Mucosa of gallbladder (tissue), 1 donor: ENCODE data around the gene FGA. TPM values are rescaled to one million over a fixed set of nuclear protein-coding genes. Genes with fewer than 3 reads are reported as not detected.
A peak's percentile ranks its signal among the peaks of the same experiment; 100 is the strongest.

ENCODE experiments used
- DNase-seq: peaks from one replicate; pipeline ENCODE4 v3.0.0-alpha.2; 2020; ENCODE audit warnings: low spot score
- total RNA-seq: library from RNA; stranded (reverse); gene quantifications from one replicate; pipeline ENCODE4 v1.2.1, GENCODE V29; 2021
- donor health status: DM: no; HTN: no; CAD: no.

The FGA gene
- 20.9 TPM for total RNA-seq

DNA sequence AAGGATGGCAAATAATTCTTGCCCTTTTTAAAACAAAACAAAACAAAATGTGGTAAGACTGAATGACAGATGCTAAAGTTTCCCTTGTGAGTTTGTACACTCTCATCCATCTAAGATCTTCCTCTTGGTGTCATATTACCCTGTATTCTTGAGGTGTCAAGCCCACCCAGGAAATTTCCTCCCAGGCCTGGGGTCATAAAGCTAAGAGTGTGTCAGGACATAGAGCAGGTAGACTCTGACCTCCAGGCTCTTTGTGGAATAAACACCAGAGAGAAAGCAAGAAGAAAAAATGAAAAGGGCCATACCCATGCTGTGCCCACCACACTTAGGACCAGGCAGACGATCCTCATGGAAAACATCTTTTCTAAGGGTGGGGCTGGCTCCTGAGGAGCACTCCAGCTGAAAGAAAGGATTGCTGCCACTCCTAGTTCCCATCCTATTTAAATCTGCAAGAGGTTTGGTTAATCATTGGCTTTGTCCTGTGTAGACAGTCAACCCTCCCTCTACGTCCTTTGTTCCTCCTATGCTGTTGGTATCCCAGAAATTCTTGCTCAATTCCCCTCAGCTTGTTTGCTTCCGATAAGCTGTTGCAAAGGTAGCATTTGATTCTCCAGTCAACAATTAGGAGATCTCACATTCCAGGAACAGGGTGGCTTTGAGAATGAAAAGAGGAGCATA lies at the start of gene FGA:
Gene FGA (minus strand): TSS at position 414 of the 678 bp plus-strand sequence. CDS start 55 bp downstream, at position 359.
- peak; percentile 58 for DNase-seq

DNA sequence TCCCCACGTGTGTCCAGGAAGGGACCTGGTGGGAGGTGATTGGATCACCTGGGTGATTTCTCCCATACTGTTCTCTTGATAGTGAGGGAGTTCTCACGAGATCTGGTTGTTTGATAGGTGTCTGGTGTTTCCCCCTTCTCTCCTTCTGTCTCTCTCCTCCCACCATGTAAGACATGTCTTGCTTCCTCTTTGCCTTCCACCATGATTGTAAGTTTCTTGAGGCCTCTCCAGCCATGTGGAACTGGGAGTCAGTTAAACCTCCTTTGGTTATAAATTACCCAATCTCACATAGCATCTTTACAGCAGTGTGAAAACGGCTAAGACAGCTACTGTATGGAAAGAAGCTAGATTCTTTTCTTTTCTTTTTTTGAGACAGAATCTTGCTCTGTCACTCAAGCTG lies 43.5 kb upstream of the FGA start:
- no peak for DNase-seq

DNA sequence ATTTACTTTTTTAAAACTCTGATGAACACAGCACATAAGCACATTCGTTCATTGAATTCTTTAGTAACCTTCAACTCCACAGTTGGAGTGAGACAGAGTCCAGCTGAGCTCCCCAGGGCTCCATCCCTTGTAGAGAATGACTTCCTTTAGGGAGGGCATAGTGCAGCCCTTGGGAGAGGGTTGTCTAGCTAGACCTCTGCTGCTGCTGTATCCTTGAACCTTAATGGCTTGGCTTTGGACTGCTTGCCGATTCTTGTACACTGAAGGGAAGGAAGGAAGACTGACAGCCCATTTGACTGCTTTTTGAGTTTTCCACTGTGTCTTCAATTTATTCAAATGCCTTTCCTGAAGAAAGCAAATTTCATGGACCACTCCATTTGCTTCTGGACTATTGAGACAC lies 41.3 kb upstream of the FGA start:
- no peak for DNase-seq

DNA sequence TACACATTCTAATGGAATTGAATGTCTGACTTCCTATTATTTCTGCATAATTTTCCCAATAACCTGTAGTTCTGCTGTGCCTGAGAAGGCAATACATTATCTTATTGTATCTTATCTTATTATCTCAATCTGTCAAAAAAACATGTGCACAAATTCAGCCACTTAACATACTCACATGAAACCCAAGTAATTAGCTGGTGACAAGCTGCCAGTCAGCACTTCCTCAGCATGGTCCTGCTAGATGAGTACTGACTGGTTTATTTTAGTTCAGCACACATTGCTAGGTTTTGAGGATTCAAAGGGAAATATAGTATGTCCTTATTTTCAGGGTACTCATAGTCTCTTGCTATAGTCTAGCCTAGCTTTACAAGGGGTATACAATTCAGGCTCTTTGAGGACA lies 39.8 kb upstream of the FGA start:
- DNase-seq, result no peak

DNA sequence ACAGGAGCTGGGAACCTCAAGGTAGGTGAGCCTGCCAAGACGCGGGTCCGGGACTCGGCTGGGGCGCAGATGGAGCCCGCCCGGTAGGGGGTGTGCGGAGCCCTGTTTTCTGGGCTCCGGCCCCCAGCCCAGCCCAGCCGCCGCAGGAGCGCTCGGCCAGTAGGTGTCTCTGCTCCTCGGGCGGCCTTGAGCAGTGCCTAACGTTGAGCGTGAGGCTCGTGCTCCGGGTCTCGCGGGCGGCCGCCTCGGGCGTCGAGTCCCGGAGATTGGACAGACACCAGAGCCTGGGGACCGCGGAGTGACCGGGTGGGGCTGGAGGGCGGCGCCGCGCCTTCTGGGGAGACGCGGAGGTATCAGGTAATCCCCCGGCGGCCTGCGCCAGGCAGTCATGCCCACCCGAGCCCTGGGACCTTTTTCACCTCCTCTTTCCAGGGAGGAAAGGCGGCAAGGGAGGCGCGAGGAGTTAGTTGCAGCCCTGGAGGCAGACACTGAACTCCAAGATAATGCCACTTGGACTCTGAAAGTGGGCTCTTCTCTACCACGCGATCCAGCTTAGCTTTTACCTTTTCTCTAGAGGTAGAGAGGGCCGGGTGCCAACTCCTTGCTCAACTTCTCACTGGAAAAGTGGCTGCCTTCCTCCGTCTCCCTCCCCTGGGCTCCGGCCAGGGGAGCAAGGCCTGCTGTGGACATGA lies 36.4 kb upstream of the FGA start:
- peak; percentile 56 for DNase-seq

DNA sequence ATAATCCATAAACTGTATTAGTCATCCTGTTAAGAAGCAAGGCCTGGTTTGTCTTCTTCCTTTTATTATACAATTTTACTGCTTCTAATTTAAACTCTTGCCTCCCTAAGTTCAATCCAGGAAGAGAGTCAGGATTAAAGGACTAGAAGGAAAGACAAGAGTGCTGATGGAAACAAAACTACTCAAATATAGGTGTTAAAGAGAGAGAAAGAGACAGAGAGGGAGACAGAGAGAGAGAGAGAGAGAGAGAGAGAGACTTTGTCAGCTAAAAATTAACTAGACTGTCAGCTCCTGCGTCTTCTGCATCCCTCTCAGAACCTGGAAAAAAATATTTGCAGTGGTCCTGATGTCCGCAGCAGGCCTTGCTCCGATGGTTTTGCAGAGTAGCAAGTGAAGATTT lies 35.4 kb upstream of the FGA start:
- no peak for DNase-seq

DNA sequence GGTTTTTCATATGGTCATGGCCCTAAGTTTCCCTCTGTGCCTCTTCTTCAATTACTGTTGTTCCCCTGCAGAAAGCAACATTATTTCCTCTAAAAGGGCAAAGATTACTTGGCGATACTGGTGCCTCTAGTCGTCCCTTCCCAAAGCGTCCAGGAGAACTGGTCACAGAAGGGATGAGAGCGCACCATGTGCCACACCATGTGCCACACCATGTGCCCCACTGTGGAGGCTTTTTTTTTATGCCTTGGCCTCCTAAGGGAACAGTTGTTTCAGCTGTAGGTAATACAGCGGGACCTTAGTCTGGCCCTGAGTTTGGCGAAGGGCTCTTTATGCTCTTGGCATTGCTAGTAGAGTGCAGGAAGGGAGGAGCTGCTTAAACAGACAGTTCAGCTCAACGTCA lies 33.5 kb upstream of the FGA start:
- DNase-seq, result no peak

DNA sequence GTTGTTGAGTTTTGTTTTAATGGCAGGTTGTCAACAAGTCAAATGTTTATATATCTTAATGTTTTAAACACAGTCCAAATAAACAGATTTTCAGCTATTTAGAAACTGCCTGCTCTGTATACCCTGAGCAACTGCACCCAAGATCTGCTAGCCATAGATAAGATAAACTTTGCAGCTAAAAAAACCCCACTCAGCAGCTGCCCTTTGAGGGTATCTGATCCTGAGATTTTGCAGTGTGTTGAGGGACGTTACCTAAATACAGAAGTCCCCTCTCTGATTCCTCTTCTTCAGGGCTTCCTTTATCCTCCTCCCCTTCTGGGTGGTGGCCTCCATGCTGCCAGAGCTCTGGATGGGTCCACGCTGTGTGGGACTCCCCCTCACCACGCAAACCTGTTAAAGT lies 32.9 kb upstream of the FGA start:
- no peak for DNase-seq

DNA sequence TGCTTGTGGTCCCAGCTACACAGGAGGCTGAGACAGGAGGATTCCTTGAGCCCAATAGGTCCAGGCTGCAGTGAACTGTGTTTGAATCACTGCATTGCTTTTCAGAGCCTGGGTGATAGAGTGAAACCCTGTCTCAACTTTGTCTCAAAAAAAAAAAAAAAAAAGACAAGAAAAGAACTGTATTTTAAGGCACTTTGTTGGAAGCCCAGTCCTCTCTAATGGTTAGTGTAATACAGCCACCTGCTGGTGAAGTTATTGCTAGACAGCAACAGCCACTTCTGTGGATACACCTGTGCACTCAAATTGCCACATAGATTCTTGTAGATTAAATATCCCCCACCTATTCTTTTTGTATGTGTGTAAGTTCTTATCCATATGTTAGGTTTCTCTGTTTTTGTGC lies 32.1 kb upstream of the FGA start:
- peak; percentile 31 for DNase-seq

DNA sequence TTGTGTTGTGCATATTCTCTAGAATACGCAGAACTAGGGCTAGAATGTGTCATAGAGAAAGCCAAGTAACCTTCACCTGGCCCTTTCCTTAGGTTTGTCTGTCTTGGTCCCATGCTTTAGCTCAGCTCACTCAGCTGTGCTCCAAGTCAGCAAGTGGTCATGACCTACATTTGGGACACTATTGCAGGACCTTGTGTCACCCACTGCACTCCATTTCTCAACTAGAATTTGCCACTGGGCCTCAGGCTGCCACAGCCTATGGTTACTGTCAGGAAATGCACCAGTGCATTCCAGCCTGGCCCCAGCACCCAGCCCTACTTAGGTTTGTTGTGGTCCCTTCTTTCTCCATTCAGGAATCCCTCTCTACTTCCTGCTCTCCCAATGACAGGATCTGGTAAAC lies 29.6 kb upstream of the FGA start:
- no peak for DNase-seq

DNA sequence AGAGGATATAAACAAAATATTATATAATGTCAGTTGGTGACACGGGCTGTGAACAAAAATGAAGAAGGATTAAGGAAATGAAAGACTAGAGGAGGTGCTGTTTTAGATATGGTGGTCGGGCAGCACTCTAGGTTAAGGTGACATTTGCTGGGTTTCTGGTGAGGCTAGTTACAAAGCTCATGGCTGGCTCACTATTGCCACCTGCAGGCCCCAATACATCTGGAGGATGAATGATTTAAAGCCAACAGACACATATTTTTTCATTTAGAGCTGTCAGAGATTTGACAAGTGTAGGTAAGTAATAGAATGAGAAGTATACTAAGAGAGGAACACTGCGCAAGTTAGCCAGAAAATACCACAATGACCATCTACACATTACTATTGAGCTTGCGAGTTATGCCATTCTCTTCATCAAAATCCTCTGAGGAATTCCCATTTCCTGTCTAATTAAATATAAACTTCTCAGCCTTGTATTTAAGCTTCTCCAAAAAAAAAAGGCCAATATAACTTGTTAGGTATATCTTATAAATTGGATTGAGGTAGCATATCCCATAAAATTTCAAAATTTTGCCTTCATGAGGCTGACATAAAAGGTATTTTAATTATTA lies 28.3 kb upstream of the FGA start:
- peak; percentile 65 for DNase-seq

DNA sequence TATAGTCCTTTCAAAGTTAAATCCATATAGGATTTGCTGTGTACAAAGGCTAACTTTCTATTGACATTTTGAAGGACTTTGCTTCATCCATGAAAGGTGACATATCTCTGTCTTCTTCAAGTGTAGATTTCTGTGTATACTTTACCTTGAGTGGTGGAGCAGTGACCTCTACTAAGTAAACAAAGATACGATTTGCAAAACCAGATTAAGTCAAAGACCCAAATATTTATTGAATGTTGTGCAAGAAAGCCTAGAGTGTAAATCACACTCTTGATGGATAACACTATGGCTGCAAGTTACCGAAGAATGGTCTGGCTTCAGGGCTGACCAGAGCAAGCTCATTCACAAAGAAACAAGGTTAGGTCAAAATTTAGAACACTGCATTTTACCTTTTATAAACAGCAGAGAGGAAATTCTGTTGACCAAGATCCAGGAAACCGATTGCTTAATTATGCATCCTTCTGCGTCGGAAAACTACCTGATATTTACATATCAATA lies 27.3 kb upstream of the FGA start:
- DNase-seq, result no peak

DNA sequence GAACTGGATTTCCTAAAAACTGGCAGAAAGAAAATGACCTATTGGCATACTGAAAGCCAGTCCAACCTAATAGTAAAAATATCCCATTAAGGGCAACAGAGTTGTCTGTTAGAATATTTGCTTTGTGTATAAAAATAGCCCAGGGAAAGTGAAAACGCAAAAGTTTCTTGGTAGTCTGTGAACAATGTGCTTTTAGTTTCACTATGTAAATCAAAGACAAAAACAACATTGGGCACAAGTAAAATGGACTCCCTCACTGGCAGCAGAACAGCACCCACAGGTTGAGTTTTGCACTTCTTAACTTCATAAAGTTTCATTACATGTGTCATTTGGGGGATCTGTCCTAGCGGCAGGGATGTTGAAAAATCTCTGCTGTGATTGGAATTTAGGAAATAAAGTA lies 26.2 kb upstream of the FGA start:
- no peak for DNase-seq

DNA sequence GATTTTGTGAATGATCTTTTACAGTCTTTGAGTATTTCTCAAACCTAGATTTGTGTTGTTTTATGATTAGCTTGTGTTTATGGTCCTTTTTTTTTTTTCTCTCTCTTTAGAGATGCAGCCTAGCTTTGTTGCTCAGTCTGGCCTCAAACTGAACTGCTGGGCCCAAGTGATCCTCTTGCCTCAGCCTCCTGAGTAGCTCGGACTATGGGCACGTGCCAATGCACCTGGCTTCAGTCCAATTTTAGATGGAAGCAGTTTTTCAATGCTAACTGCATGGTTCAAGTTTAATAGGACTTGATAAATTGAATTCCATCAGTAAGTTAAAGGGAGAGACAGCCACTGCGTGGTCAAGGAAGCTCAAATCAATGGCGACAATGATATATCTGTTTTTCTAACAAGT lies 25.7 kb upstream of the FGA start:
- no peak for DNase-seq

DNA sequence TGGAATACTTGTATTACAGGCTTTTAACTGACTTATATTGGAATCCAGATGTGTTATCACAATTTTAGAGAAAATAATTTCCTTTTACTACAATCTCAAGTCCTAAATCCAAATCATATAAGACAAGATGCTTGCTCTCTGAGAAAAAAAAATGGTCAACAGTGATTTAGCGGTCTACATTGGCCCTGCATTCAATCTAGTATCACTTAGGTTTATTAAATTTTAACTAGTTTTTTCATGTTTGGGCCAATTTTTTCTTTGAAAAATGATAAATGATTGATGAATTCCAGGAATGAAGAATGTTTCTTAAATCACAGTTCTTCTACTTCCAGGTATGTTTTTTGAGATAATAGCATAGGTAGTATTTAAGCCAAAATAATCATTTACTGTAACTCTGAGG lies 24.7 kb upstream of the FGA start:
- no peak for DNase-seq

DNA sequence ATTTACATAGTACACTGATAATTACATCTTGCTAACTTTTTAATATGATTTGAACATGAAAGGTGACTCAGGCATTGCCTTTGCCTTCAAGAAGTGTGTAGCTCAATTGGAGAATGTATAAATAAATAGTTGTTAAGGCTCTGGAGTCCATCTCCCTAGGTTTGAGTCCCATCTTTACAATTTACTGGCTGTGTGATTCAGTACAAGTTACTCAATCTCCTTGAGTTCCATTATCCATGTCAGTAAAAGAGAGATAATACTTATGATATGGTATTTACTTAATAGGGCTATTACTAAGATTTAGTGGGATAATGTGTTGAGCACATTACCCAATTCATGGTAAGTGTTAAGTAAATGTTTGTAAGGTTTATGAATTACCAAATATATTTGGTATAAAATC lies 23.8 kb upstream of the FGA start:
- DNase-seq, result no peak

DNA sequence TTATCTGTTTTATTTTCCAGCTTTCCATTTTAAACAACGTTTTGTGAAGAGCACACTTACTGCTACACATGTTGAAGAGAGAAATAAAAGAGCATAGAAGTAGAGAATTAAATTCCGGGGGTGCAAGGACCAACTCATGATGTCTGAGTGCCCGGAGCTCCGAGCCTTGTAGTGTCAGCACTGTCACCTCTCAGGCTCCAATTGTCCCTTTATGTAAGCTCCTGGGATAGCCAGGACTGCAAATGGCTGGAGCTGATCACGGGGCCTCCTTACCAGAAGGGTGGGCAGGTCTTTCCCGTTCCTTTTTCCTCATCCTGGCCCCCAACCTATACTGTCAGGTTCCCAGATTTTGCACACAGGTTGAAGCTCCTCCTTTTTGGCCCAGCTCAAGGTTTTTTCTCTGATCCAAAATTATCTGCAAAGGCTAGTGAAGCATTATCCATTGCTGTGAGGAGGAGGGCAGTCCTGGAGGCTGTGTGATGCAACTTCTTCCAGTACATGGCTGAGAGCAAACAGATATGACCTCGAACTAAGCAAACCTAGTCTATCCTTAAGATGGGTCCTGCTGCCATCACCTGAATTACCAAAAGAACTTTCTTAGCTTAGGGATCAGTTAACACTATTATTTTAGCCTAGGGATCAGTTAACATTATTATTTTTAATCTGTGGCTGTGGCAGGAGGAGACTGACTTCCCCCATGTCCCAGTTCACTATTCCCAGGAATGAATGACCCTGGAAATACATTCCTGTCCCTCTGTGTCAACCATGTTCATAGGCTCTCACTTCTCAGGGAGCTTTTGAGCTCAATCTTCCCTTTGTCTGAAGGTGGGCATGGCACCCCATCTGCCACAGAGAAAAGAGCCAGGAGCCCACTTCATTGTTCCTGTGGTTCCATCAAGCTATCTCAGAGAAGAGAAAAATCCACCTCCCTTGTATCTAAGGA lies 22.2 kb upstream of the FGA start, which contains the start of gene FGG:
Gene FGG (minus strand): TSS at position 185 of the 943 bp plus-strand sequence. CDS start 47 bp downstream, at position 138.
- DNase-seq, result no peak

DNA sequence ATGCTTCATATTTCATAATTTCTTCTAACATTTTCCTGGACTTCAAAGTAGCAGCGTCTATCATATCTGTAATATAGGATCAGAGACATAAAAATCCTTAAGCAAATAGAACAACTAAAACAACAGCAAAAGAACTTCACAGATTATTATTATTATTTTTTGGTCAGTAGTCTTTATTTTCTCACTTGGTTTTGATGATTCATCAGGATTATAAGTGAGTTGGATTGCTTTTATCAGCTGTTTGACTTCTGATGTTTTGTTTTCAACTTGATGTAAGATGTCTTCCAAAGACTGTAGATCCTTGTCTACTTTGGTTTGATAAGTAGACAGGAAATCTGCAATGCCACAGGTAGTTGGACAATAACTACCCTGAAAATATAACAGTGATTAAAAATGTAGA lies 21.3 kb upstream of the FGA start:
- DNase-seq, result no peak

DNA sequence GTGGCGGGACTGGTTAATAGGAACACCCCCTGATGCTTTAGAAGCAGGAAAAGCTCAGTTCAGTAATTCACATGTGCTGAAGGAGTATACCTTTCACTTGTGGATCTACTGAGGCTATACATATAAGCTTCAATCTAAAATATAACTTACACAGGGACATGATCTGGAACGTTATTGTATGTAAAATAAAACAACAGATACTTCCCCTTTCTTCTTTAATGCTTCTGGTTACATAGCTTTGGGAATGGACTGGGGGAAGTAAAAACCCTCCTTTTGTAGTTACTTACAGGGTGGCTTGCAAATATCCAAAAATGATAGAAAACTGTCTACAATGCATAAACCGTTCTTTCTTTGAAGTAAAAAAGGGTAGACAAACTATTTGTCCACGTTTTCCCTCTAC lies 20.0 kb upstream of the FGA start:
- DNase-seq, result no peak

DNA sequence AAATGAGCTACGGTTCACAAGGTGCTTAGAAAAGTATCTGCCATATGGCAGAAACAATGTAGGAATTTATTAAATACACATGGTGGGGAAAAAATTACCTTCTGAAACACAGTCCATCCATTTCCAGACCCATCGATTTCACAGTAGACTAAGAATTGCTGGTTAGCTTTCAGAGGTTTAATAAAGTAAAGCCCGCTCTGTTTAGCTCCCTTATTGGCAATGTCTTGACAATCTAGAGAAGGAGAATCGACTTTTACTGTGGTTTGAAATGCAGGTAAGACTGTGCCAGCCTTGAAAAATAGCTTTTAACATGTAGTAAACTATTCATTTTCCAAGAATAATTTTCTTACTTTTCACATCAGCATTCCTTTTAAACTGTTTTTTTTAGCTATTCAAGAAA lies 19.0 kb upstream of the FGA start:
- no peak for DNase-seq

DNA sequence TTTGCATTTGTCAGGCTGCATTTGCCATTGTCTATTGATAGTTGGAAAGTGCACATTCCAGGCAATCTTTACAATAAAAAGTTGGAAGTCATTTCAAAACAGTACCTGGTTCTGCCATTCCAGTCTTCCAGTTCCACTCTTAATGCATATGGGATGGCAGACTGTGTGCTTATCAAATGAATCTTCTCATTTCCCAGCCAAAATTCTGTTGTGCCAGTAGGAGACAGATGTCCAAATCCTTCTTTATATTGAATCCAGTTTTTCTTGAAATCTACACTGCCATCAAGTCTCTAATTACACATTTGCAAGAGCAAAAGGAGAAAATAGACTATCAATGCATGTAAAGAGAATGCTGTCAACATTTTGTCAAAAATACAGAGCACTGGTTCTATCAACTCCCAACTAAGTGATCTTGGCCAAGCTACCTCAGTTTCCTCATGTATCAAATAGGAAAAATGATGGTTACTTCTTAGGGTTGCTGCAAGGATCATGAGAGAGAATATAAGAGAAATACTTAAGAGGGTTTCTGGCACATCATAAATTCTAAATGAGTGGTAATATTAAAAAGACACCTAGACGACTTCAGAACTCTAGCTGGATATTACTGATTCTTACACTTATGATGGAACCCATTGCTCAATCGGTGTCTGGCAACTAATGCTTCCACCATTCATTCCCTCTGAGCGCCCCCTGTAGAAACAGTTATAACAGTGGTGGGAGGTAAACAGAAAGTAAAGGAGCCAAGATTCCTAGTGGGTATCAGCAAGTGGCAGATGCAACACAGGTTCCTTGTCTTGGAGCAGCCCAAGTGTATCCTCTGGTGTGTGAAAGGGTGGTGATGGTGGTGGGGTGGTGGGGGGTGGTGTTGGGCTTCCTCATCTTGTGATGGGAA lies 18.1 kb upstream of the FGA start:
- DNase-seq, result no peak
